Superior temporal gyrus (tissue), 1 donor: ENCODE data around the gene MPPED1.

ENCODE experiments used
- DNase-seq: peaks from one replicate; pipeline ENCODE4 v3.0.0-alpha.2; 2016; ENCODE audit errors: extremely low spot score

Gene MPPED1

DNA sequence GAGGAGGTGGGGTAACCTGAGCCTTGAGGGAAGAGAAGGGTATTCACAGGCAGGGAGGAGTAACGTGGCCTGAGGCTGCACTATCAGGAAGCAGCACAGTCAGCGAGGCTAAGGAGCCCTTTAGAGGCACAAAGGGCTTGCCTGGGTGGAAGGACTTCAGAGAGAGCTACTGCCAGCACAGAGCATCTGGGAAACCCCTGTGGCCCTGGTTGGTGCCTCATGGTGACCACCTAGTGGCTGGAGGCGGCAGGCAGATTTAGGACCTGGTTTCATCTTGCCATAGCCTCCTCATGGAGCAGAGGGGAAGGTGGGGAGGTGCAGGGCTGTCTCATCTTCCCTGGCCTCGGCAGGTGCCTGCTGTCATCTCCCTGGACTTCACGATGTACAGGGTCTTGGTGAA lies 64.5 kb downstream of the MPPED1 start:
- DNase-seq = no peak

DNA sequence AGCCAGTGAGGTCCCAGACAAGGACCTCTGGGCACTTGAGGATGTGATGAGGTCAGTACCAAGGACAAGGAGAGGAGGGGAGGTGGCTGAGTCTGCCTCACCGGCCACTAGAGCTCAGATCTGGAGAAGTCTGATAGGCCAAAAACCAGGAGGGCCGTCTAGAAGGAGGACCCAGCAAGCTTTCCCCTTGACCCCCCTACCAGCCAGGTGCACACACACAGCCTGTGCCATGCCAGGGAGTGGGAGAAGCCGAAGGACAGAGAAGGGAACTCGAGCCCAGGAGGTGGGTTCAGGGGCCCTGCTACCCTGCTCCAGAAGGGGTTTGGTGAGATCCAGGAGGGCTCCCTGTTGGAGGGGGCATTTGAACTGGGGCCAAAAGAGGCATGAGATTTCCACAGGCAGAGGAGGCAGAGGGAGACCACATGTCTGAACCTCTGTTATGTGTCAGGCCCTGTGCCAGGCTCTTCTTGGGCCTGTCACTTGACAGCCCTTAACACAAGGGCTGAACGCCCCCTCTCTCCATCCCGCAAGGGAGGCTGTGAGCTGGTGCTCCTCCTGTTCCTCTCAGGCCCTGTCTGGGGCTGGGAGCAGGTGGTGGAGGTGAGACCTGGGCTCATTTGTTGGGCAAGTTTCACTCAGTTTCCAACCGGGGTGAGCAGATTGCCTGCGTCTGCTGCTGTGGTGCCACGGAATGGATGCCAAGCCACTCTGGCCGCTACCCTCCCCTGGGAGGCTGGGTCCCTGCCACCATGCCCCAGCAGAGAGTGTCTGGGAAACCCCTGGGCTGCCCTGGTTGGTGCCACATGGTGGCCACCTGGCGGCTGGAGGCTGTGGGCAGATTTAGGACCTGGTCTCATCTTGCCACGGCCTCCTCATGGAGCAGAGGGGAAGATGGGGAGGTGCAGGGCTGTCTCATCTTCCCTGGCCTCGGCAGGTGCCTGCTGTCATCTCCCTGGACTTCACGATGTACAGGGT lies 65.2 kb downstream of the MPPED1 start:
- no peak for DNase-seq

DNA sequence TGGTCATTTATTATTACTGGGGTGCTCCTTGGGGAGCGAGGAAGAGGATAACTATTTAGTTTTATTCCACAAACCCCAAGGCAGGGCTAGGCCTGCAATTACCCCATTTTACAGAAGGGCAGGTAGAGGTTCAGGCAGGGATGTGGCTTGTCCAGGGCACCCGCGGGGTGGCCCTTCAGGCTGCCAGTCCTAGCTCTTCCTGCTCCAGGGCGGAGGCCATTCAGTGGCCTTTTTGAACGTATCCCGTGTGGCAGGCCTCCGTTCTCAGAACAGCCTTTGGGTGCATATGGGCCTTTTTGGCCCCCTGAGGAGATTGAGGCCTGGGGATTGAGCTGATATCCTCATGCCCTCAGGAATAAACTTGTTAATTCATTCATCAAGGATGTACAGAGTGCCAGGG lies 66.2 kb downstream of the MPPED1 start:
- DNase-seq = no peak

DNA sequence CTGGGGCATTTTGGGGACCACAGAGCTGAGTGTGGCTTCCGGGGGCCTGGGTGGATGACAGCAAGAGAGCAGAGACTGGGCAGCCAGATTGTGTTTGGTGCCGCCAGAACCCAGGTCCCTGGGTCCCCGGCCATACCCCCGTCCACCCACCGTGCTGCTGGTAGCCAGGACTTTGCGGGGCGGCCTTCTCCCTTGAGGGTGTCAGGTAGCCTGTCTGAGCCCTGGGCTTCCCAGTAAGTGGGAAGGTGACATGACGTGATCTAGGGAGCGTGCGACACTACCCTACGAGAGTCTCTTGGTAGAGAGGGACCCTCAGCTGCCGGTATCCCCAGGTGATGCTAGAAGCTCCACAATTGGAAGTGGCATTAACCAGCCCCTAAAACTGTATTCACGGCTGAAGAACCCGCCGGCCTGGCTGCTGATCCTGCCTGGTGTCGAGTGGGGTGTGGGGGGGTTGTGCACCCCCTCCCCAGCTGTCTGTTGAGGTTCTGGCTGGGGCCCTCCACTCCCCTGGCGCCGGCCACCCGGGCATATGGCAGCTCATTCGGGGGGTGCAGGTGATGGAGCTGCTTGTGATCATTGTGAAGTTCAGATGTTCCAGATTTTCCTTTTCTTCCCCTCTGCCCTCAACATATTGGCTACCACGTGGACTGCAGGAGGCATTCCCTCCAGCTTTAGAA lies 66.9 kb downstream of the MPPED1 start:
- no peak for DNase-seq

GRCh38 chr22:43479301-43479950 lies 67.6 kb downstream of the MPPED1 start:
- no peak for DNase-seq

GRCh38 chr22:43479962-43480361 lies 68.1 kb downstream of the MPPED1 start:
- no peak for DNase-seq

DNA sequence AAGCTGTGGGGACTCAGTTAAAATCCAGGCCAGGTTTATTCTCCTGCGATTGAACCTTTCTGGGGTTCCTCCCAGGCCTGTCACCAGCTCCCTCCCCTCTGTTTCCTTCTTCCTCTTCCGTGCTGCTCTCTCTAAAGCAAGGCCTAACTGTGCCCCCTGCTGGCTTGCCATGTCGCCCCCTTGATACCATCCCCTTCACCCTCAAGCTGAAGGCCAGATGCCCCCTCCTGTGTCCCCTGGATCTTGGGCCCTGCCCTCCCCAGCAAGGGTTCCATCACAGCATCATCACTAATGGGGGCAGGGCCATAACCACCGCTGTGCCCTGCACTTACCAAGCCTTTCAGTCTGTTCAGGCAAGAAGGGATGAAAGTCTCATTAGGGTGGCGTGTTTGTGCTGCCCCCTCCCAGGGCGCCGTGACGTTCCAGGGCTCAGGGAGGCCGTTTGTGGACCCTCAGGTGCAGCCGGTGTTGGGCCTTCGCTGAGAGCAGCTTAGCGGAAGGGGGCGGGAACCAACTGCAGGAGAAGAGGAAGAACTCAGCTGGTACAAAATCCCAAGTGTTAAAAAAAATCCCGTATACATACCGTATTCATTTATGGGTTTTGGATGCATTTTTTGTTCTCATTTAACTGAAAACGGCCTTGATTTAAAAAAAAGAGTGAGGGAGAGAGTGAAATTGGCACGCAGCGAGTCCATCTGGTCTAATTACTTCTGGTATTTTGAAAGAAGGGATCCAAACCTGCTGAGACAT lies 69.9 kb downstream of the MPPED1 start:
- DNase-seq = peak; percentile 67

DNA sequence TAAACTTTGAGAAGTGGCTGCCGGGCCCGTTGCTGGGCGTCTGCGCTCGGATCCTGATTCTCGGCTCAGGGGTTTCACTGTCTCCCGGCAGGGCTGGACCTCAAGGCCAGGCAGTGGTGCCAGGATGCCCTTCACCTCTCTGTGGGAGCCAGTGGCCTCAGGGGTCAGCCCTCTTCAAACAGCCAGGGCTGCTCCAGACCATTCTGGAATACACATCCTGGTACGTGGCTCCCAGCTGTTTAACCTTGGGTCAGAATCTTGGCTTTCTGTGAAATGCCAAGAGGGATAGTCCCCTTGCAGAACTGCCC lies 70.5 kb downstream of the MPPED1 start:
- no peak for DNase-seq

GRCh38 chr22:43483266-43483665 lies 71.5 kb downstream of the MPPED1 start:
- DNase-seq = no peak

DNA sequence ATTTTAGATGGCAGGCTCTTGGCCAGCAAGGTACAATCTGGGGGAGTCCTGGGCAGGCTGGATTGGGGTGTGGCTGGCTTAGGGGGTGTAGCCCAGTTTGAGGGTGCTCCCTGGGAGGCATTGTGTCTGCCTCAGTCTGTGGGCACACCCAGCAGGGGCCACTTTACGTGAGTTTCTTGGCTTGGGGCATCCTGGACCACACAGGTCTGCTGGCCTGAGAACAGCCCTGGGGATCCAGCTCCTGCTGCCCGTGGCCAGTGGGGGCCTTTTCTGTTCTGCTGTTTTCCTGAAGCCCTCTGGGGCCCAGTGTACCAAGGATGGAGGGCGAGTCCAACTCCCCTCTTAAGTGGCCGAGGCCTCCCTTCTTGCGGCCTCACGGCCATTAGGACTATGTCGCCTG lies 71.9 kb downstream of the MPPED1 start:
- DNase-seq = no peak

DNA sequence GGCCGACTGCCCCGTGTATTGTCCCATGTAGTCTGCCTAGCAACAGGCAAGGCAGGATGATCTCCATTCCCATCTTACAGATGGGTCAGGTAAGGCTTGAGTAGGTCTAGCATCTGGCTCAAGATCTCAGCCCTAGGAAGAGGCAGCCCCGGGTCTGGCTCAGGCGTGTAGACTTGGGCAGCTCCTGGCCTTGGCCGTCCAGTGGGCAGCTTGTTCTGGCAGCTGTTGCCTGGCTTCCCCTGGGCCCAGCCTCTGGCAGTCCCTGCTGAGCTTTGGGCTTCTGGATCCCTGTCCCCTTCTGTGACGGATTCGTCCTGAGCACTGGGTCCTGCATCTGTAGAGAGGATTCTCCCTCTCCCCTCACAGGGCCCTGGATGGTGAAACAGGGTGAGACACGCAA lies 72.4 kb downstream of the MPPED1 start:
- DNase-seq = no peak

DNA sequence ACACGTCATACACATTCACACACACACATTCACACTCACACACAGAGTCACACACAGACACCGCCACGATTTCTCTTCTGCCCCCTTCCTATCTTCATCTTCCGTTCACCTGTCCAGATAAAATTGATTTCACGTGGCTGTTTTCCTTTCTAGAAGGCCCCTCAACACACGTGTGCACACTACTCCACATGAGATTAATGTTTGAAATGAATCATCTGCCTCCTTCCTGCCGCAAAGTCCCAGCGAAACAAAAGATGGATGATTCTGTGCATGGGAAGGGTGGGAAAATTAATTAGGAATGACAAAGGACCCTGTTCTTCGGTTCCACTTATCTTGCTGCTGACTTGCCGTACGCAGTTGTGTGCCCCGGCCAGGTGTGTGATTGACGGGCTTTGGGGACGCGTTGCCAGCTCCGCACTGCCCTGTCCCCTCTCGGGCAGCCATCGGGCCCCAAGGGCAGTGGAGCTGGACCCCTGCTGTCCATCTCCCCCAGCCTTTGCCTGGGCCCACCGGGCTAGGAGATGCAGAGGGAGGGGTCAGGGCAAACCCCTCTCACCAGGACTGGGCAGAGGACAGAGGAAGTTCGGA lies 73.8 kb downstream of the MPPED1 start:
- DNase-seq = no peak

DNA sequence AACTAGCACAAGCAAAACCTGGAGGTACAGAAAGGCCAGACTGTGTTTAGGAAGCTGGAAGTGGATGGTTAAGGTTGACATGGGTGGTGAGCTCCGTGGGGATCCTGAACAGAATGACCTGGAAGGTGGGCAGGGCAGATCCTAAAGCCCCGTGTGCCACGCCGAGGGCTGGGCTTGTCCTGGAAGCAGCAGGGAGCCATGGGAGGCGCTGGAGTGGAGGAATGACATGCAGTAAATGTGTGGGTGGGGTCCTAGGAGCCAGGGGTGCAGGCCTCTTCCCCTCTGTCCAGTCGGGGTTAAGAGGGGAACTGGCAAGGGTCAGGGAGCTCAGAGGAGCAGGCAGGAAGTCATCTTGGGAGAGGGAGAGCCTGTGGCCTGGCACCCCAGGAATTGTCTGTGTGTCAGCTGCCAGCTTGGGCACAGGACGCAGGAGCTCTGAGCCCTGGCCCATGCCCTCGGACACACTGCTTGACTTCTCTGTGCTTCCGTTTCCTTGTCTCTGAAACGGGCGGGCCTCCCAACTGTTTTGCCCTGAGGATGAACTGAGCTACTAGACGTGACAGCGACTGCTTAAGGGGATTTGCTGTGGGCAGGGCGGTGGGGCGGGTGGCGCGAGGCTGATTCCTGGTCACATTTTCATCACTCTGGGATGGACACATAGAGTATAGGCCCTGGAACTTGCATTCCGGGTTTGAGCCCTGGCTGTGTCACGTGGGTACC lies 75.7 kb downstream of the MPPED1 start:
- no peak for DNase-seq

DNA sequence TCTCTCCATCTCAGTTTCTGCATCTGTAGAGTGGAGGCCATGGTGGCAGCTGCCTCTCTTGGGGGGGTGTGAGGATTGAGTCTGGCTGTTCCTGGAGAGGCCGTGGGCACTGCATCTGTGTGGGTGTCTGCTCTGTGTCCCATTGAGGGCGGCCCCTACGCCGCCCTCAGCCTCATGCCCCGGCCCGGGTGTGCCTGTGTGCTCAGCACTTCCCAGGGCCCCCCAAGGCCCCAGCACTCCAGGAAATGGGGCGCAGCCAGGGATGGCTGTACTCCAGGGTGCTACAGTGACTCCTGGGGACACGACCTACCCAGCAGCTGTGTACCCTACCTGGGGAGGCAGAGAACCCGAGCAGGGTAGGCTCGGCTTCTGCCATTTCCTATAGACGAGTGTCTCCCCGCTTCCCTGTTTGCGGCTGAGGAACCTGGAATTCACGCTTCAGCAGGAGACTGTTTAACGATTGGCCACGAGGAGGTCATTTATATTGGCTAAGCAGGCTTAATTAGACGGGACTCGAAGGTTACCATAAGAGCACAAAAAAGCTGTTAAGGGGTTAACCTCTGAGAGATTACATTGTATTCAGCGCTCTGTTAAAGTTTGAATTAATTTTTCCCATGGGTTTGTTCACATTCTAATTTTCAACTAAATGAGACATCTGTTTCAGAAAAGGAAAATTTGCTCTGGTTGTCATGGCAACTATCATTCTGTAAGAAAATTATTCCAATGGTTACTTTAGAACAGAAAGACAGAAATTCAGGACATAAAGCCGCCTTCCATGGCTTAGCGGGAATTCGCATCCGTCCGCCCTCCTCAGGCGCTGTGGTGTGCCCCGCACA lies 76.4 kb downstream of the MPPED1 start:
- peak; percentile 72 for DNase-seq

DNA sequence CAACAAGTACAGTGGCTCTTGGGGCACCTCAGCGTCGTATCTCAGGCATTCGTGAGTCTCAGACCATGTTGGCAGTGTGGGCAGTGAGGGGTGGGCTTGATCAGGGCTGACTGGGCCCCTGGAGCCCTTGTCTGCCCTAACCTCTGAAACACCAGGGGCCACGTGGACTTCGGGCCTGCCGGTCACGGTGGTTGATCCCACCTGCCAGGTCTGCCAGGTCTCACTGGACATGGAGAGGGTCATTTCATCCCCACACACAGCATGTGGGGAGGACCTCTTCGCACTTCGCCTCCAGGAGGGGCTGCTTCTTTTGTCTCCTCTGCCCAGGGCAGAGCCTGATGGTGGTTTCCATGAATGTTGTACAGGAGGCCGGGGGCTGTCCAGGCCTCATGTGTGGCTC lies 77.1 kb downstream of the MPPED1 start:
- no peak for DNase-seq

GRCh38 chr22:43490311-43490710 lies 78.5 kb downstream of the MPPED1 start:
- no peak for DNase-seq

GRCh38 chr22:43491177-43491576 lies 79.4 kb downstream of the MPPED1 start:
- DNase-seq = no peak

DNA sequence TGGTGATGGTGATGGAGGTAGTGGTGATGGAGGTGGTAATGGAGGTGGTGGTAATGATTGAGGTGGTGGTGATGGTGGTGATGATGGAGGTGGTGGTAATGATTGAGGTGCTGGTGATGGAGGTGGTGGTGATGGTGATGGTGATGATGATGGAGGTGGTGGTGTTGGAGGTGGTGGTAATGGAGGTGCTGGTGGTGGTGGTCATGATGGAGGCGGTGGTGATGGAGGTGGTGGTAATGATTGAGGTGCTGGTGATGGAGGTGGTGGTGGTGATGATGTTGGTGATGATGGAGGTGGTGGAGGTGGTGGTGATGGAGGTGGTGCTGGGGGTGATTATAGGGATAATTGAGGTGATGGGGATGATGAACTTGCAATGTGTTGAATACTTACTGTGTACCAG lies 79.9 kb downstream of the MPPED1 start:
- no peak for DNase-seq

GRCh38 chr22:43493297-43493696 lies 81.5 kb downstream of the MPPED1 start:
- DNase-seq = no peak
